HG03521 (cell line): Measurements from ENCODE around the gene CFAP73.

Source experiments
- ATAC-seq: cut with Tn5 transposase; IDR thresholded peaks from one replicate; pipeline ENCODE4 v1.9.1; 2021; ENCODE audit warnings: mild to moderate bottlenecking, moderate library complexity; ENCODE audit not compliant: unreplicated experiment

Gene CFAP73

DNA sequence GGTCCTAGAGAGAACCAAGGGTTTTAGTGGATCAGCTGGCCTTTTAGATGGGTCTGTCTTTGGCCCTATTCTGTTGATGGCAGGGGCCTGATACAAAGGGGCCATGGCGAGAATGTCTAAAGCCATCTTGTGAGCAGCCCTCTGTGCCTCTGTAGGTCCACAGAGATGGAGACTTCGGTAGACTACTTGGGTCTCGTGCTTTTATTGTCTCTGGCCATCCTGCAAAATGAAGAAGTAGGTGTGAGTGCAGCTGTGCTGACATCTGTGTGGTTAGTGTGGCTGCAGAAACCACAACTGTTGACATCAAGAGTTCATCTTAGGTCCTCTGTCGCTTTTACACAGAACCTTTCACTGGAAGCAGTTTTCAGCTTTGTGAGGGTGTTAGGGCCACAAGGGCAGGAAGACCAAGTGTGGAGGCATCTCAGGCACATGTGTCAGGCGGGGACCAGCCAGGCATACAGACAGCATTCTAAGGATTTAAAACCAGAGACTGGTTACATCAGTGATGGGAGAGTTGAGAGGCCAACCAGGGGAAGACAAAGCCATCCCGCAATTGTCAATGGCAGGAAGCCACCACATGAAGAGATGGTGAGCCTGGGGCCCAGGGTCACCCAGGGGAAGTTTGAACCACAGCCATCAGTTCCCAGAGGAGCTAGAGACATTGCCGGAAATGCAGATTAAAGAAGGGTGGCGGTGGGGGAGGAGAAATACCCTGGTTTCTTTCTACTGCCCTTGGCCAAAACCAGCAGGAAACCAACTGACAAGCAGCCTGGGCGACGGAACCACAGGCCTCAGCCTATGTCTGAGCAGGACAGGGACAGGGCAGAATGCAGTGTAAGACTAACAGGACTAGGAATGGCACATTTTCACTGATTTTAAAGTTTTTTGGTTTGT lies 58.8 kb downstream of the CFAP73 start:
- ATAC-seq = peak; percentile 71
